NOMO-1 (cell line): Measurements from ENCODE around the gene SPTB.
"Not testable (repeated sequence)": the region's sequence is repeated elsewhere in the genome, so short reads cannot be mapped to it uniquely, and the experiment has no call there.

Source experiments
- DNase-seq, 2 experiments: peaks; one replicate each; lab custom pipeline; 2025; ENCODE audit not compliant: unreplicated experiment in 2 of 2; lab: John Stamatoyannopoulos, UW

SPTB gene

DNA sequence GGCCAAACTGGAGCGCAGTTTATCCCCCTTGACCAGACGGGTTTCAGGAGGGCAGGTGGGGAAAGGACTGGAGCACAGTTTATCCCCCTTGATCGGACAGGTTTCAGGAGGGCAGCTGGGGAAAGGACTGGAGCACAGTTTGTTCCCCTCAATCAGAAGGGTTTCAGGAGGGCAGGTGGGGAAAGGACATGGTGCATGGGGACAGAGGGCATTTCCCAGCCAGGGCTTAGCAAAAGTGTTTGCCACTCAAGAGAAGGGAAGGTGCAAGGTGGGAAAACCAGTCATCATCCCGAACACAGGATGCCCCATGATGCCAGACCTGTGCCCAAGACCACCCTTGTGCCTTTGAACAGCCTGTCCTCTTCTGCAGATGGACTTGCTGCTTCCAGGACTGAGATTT, 54.7 kb downstream of the SPTB start:
- no peak for DNase-seq

GRCh38 chr14:64824471-64824870, 55.2 kb downstream of the SPTB start:
- no peak for DNase-seq

- peak; percentile 28 to 48 for DNase-seq
These were observed 56.3 kb downstream of the SPTB start for GRCh38 chr14:64823305-64823861.

GRCh38 chr14:64821651-64822050, 58.1 kb downstream of the SPTB start:
- no peak for DNase-seq

DNA sequence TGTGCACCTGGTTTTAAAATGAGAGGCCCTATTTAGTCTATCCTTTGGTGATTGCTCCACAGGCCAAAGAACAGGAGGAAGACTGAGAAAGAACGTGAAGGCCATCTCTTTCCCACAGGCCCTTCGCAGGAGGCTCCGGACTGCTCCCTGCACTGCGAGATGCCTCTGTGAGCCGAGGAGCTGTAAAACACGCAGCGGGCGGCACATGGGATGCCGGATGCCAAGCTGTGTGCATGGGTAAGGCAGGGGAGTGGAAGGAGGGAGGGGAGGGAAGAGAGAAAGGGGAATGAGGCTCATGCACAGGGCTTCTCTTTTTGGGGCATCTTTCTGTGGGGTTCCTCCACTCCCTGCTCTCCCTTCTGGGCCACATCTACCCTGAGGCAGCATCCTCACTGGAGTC, 61.6 kb downstream of the SPTB start:
- DNase-seq: no peak

- no peak for DNase-seq
These were observed 62.1 kb downstream of the SPTB start for GRCh38 chr14:64817631-64818030.

- DNase-seq: no peak
These were observed 63.4 kb downstream of the SPTB start for GRCh38 chr14:64816221-64816783.

DNA sequence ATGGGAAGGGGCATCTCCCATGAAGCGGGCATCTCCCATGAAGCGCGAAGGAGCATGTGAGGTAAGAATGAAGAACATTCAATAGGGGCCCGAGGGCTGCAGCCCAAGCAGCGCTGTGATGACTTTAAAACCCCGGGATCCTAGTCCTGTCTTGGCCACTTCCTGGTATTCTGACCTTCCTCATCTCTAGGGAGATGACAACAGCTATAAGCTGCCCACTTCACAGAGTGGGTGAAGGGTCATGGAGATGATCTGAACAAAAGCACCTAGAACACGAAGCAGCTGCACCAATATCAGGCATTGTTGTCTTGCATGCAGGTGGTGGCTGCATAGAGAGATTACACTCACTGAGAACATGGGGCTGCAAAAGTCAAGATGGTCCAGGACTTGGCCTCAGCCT, 64.5 kb downstream of the SPTB start:
- no peak for DNase-seq

- no peak for DNase-seq
These were observed 67.3 kb downstream of the SPTB start for GRCh38 chr14:64812412-64812811.

- DNase-seq: no peak
These were observed 68.0 kb downstream of the SPTB start for GRCh38 chr14:64811676-64812075.

GRCh38 chr14:64808449-64808848, 71.3 kb downstream of the SPTB start:
- no peak for DNase-seq

DNA sequence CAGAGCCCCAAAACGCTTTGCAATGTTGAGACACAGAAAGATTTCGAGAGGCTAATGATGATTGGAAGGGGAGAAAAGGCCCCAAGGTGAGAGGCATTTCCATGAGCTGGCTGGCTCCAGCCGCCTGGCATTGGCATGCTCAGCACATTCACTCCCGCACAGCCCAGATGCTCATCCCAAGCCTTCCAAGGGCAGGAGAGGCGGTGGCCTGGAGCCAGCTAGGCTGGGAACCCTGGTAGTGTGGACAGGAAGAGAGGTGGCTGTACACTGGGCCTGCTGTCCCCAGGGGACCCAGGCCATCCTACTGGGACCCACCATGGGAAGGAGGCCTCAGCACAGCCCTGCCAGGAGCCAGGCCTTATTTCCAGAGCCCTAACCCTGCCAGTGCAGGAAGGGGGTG, 72.2 kb downstream of the SPTB start:
- no peak for DNase-seq

DNA sequence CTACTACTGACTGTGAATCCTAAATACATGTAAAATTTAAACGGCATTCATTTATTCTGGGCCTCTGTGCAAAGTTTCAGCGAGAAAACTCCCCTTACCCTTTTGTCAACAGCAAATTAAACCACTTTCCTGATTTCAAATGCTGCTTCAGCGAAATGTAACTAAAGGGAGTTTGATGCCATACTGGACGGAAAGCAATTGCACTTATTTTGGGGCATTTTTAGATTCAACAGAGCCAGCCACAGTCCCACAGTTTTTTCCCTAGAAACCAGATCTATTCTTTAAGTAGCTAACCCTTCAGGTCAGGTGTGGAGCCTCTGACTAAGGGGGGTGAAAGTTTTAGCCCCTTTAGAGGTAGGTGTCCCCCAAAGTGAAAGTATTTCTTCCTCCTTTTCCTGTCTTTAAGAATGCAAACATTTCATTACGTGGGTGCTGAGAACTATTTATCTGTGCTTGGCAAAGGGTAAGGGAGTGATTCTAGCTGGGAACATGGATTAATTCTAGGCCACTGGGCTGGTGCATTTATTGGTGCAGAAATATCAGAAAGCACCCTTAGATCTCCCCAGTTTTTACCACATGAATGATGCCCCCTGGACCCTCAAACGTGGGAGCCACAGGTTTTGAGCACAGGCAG, 72.7 kb downstream of the SPTB start:
- no peak for DNase-seq

DNA sequence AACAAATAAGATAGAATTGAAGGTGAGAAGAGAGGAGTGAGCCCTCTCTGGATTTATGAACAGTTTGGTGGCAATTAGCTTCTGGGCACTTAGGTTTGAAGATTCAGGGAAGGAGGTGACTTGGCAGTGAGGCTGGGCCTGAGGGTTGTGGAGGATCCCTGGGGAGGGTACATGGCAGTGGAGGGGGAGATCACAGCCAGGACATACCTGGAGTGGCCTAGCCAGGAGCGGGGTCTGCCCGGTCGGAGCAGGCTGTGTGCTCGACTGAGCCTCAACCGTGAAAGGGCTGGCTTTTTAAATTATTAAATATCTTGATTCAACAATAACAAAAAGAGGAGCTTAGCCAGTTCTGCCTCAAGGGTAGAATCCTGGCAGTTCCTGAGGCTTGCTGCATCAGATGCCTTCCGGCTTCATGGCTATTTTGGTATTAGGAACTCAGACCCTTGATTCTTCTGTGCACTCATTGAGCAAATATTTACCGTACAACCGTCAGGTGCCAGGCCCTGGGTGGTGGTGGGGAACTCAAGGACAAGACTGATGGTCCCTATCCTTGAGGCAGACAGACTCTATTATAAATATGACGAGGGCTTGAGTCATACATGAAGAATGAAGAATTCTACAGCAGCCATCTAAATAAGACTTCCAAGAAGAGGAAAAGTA, 73.4 kb downstream of the SPTB start:
- DNase-seq: no peak

DNA sequence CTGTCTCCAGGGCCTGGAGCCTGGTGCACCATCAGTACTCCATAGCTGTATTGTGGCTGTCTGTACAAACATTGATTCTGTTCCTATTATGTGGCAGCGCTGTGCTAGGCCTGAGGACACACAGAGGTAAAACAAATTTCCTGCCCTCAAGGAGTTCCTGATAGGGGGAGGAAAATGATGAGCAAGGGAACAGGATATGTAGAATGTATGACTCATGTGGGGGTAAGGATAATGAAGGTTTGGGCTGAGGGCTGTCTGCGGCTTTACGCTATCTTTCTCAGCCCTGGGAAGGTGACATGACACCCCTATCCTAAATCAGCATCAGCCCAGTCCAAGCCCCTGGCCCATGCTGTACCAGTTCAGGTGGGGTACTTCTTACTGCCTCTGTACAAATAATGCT, 74.1 kb downstream of the SPTB start:
- not testable (repeated sequence) for DNase-seq

DNA sequence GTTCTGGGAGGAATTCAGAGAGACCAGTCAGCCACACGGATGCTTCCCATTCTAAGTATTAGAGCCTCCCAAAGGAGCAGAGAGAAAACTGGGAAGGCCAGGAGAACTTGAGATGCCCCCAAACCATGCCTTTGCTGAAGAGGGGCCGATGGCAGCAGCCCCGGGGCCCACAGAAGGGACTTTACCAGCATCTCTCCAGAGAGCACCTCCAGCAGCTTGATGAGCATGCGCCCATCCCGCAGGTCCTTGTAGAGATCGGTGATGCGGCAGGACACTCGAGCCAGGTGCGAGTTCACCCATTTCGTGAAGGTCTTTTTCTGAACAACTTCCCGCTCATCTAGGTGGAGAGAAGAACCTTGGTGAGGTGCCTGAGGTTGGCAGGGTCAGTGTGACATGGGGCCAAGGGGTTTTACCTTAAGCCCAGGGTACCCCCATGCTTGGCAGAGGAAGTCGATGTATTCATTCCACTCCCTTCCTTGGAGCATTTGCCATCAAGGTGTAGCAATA, 74.9 kb downstream of the SPTB start:
- DNase-seq: no peak

GRCh38 chr14:64801800-64802199, 77.9 kb downstream of the SPTB start:
- DNase-seq: no peak

GRCh38 chr14:64801046-64801445, 78.7 kb downstream of the SPTB start:
- no peak for DNase-seq

DNA sequence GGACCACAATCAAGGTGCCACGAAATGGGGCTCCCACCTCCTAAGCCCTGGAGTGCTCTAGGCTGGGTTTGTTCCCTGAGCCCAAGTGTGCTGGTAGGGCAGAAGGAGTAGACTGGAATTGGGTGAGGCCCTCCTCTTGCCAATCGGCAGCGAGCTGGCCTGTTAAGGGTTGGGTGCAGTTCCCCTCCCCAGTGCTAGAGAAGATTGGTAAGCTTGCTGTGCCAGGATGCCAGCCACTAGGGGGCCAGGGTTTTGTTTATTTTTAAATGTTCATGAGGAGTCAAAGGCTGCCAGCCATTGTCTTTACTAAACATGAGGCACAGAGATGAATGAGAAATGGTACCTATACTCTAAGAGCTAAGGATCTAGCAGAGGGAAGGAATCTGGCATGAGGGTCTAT, 79.7 kb downstream of the SPTB start:
- no peak for DNase-seq

DNA sequence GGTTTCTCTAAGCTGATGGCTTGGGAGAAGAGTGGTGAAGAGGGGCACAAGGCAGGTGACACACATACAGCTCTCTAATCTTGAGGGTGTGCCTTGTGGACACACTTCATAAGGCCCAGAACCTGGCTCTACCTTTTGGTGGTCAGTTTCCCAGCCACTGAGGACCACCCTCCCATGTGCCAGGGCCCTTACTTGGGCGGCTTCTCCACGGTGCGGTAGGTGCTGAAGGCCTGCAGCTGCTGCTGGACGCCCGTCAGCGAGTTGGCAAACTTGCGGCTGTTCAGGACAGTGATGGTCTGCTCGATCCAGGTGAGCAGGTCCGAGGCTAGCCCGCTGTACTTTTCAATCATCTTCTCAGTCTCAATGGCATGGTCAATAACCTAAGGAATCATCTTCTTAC, 80.2 kb downstream of the SPTB start:
- no peak for DNase-seq

GRCh38 chr14:64796369-64796768, 83.3 kb downstream of the SPTB start:
- no peak for DNase-seq

- DNase-seq: no peak
These were observed 83.8 kb downstream of the SPTB start for GRCh38 chr14:64795921-64796320.
